GM12878 (cell line): ENCODE measurements around the gene DUSP22. TPM values are rescaled to one million over a fixed set of nuclear protein-coding genes. Genes with fewer than 3 reads are reported as not detected.

Experiments
- BHLHE40 ChIP-seq, 2 experiments: fragments of 450-650 bp in 1 of 2; IDR thresholded peaks; 2 replicates each; pipeline ENCODE4 v1.6.1; 2011 to 2017; ENCODE audit warnings: low read depth in 2 of 2, borderline replicate concordance in 1 of 2, improper control_type of control experiment in 1 of 2, low read length in 1 of 2, mild to moderate bottlenecking in 1 of 2
- CBX5 ChIP-seq: sonication (generic); IDR thresholded peaks from 2 replicates; pipeline ENCODE4 v1.6.1; 2016; ENCODE audit warnings: low read depth, moderate library complexity, mild to moderate bottlenecking, inconsistent platforms
- CREM ChIP-seq: IDR thresholded peaks from 2 replicates; pipeline ENCODE4 v1.6.1; 2014; ENCODE audit warnings: antibody characterized with exemption, low read depth
- EED ChIP-seq: sonication (generic); IDR thresholded peaks from 2 replicates; pipeline ENCODE4 v1.6.1; 2016; ENCODE audit warnings: antibody characterized with exemption, low read depth
- IKZF1 ChIP-seq: fragments of 450-650 bp; conservative IDR thresholded peaks from 2 replicates; pipeline ENCODE4 v1.6.1; 2017; ENCODE audit warnings: antibody characterized with exemption, mild to moderate bottlenecking
- IKZF2 ChIP-seq, 2 experiments: fragments of 450-650 bp; IDR thresholded peaks; 2 replicates each; pipeline ENCODE4 v1.6.1; 2017; ENCODE audit warnings: mild to moderate bottlenecking in 2 of 2, moderate library complexity in 2 of 2
- LARP7 ChIP-seq: fragments of 450-650 bp; IDR thresholded peaks from 2 replicates; pipeline ENCODE4 v1.6.1; 2017; ENCODE audit warnings: mild to moderate bottlenecking
- MTA2 ChIP-seq: fragments of 450-650 bp; IDR thresholded peaks from 2 replicates; pipeline ENCODE4 v1.6.1; 2016; ENCODE audit warnings: low read depth, mild to moderate bottlenecking, moderate library complexity
- SIN3A ChIP-seq: IDR thresholded peaks from 2 replicates; pipeline ENCODE4 v1.6.1; 2012; ENCODE audit warnings: low read depth, low read length, improper control_type of control experiment
- YY1 ChIP-seq: IDR thresholded peaks from 2 replicates; pipeline ENCODE4 v1.6.1; 2011; ENCODE audit warnings: low read depth, mild to moderate bottlenecking, low read length
- ZBTB4 ChIP-seq: fragments of 450-650 bp; formaldehyde crosslinking; IDR thresholded peaks from 2 replicates; pipeline ENCODE4 v1.4.0; 2022; ENCODE audit warnings: mild to moderate bottlenecking, moderate library complexity
- ZNF274 ChIP-seq: IDR thresholded peaks from one replicate; pipeline ENCODE4 v1.8.0; 2011; ENCODE audit not compliant: insufficient read length, insufficient read depth
- ZNF622 ChIP-seq: fragments of 450-650 bp; IDR thresholded peaks from 2 replicates; pipeline ENCODE4 v1.6.1; 2017; ENCODE audit warnings: mild to moderate bottlenecking, inconsistent platforms
- polyA plus RNA-seq, 11 experiments: library from polyadenylated mRNA; depleted of rRNA in 4 of 11; unstranded in 6 of 11; stranded (reverse) in 5 of 11; fragments of >200 nt; fragmentation: Nextera tagmentation in 4 of 11; fragmentation: Illumina TruSeq in 1 of 11; extraction: Ambion mirVana in 4 of 11; extraction: Trizol in 1 of 11; gene quantifications; 1 replicate in 1 of 11; 2 replicates in 10 of 11; pipeline versions ENCODE4 v1.2.1 to v1.2.3, GENCODE V29; 2011 to 2016; ENCODE audit warnings: inconsistent platforms in 2 of 11, missing spikeins in 2 of 11, low read depth in 1 of 11
- total RNA-seq, 4 experiments: library from RNA; depleted of rRNA in 3 of 4; stranded (reverse); fragments of >200 nt in 3 of 4; fragmentation: Illumina TruSeq in 1 of 4; extraction: Trizol in 1 of 4; gene quantifications; 2 replicates each; pipeline versions ENCODE4 v1.2.1 to v1.2.3, GENCODE V29; 2013 to 2021
- TF ChIP-seq, protein P1 (sequence below): fragments of 450-650 bp; IDR thresholded peaks from 2 replicates; pipeline ENCODE4 v1.6.1; 2017; ENCODE audit warnings: low read depth, mild to moderate bottlenecking, moderate library complexity
- TF ChIP-seq, protein P2 (sequence below): IDR thresholded peaks from 2 replicates; pipeline ENCODE4 v1.6.1; 2011; ENCODE audit warnings: borderline replicate concordance, low read depth, mild to moderate bottlenecking, moderate library complexity, low read length; ENCODE audit not compliant: insufficient read depth, poor library complexity, severe bottlenecking

The DUSP22 gene
- total and polyA plus RNA-seq, 10 of the 15 experiments (the other 5 are each of a cell fraction or from before 2014, with no cell fraction given), result 78.9 to 156 (median 107) TPM

DNA sequence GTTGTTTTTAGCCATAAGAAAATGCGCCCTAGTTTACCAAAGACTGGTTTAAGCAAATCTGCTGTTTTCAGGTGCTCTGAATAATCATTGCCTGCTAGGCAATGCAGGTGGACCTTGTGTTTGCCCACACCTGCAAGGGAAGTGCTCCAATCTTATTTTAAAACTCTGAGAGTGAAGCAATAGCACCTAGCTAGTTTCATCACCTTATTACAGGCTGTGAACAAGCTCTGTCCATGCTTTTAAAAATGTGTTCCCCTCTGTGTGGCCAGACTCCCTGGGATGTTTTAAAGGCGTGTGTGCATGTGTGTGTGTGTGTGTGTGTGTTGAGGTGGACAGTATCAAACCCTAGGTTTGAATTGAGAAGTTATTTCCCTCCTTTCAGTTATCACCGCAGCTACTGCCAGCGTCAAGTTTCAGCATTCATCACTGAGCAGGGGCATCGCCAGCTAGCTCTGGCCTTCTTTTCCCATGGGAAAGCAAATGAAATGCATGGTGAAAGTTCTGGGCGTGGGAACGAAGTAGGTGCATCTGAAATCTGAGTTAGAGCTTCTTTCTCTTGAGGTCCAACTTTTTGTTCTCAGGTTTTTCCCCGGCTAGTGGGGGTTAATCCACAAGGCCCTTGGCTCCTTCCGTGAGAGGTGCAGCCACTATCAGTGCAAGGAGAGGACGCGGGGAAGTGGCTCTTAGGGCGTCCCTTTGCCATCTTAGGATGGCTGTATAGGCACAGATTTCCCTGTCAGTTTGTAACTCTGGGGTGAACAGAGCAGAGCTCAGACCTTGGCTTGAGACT, 30.8 kb downstream of the DUSP22 start (continued):
- TF ChIP-seq ZBTB4 (CRISPR knock-in tag), result no peak
- no peak for TF ChIP-seq CBX5
- TF ChIP-seq CREM, result no peak
- 0 out of 2 replicates have a peak, but pooled peaks have one; percentile 20 for TF ChIP-seq YY1
- peak; percentile 45 for TF ChIP-seq EED
- 0 out of 2 replicates have a peak, but pooled peaks have one; percentile 9 for TF ChIP-seq LARP7
- peak; percentile 54 to 71; a peak in 3 of 4 replicates for TF ChIP-seq IKZF2 (IDR thresholded peaks at IDR 0.05)
- TF ChIP-seq ZNF274, result no peak
- TF ChIP-seq SIN3A, result no peak
- peak; percentile 21; the same call in 1 of the 2 replicates for TF ChIP-seq MTA2
- TF ChIP-seq, protein P1, sequence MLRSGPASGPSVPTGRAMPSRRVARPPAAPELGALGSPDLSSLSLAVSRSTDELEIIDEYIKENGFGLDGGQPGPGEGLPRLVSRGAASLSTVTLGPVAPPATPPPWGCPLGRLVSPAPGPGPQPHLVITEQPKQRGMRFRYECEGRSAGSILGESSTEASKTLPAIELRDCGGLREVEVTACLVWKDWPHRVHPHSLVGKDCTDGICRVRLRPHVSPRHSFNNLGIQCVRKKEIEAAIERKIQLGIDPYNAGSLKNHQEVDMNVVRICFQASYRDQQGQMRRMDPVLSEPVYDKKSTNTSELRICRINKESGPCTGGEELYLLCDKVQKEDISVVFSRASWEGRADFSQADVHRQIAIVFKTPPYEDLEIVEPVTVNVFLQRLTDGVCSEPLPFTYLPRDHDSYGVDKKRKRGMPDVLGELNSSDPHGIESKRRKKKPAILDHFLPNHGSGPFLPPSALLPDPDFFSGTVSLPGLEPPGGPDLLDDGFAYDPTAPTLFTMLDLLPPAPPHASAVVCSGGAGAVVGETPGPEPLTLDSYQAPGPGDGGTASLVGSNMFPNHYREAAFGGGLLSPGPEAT, result peak; percentile 57
- no peak for TF ChIP-seq ZNF622
- 0 out of 4 replicates have a peak, but pooled peaks of 1 of the 2 experiments have one; percentile 14 for TF ChIP-seq BHLHE40 (IDR thresholded peaks at IDR 0.05; ENCODE audit: borderline replicate concordance in 1 of 2, low read depth in 2 of 2, low read length in 1 of 2)
- TF ChIP-seq IKZF1, result peak; percentile 67
- TF ChIP-seq, protein P2, sequence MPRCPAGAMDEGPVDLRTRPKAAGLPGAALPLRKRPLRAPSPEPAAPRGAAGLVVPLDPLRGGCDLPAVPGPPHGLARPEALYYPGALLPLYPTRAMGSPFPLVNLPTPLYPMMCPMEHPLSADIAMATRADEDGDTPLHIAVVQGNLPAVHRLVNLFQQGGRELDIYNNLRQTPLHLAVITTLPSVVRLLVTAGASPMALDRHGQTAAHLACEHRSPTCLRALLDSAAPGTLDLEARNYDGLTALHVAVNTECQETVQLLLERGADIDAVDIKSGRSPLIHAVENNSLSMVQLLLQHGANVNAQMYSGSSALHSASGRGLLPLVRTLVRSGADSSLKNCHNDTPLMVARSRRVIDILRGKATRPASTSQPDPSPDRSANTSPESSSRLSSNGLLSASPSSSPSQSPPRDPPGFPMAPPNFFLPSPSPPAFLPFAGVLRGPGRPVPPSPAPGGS, result no peak
